PC-9 (cell line): Measurements from ENCODE around the gene MED12. TPM values are rescaled to one million over a fixed set of nuclear protein-coding genes. Genes with fewer than 3 reads are reported as not detected.

Source experiments
- BruUV-seq: library from RNA; stranded (reverse); fragments of 400-500 nt; replicated peaks from 2 replicates; lab custom pipeline; 2021; lab: Mats Ljungman, UMichigan
- CTCF ChIA-PET: fragments of 300-600 bp; sonication (Branson Sonifier 250); formaldehyde crosslinking; loops from one replicate; lab custom pipeline; 2022; ENCODE audit warnings: antibody characterized with exemption; lab: Charles Lee
- POLR2A ChIA-PET: fragments of 300-600 bp; sonication (Branson Sonifier 250); formaldehyde crosslinking; loops from one replicate; lab custom pipeline; 2022; ENCODE audit warnings: antibody characterized with exemption; ENCODE audit not compliant: unreplicated experiment; lab: Charles Lee
- DNase-seq, 2 experiments: peaks; one replicate each; pipeline versions ENCODE4 v3.0.0 to v3.0.0-alpha.2; 2015 to 2022; ENCODE audit warnings: mixed read lengths in 1 of 2
- H2AFZ ChIP-seq: fragments of 200-600 bp; sonication (generic); 2 replicates; pipeline ENCODE4 v1.8.1; 2017; ENCODE audit warnings: antibody characterized with exemption
- H3F3A ChIP-seq: fragments of 200-600 bp; sonication (generic); 2 replicates; pipeline ENCODE4 v1.8.1; 2017; ENCODE audit warnings: antibody characterized with exemption, mild to moderate bottlenecking, low read depth; ENCODE audit not compliant: insufficient read depth
- H3K27ac ChIP-seq: fragments of 200-600 bp; sonication (generic); 2 replicates; pipeline ENCODE4 v1.6.1; 2016; ENCODE audit warnings: mixed run types
- H3K27me3 ChIP-seq: fragments of 200-600 bp; sonication (generic); 2 replicates; pipeline ENCODE4 v1.6.1; 2016; ENCODE audit warnings: low read depth, mixed run types; ENCODE audit not compliant: insufficient read depth
- H3K36me3 ChIP-seq: fragments of 200-600 bp; sonication (generic); 2 replicates; pipeline ENCODE4 v1.6.1; 2016; ENCODE audit warnings: low read depth, mixed run types
- H3K4me1 ChIP-seq: fragments of 200-600 bp; sonication (generic); replicated peaks from 2 replicates; pipeline ENCODE4 v1.6.1; 2016; ENCODE audit warnings: mixed run types; ENCODE audit not compliant: insufficient read depth
- H3K4me2 ChIP-seq: fragments of 200-600 bp; sonication (generic); 2 replicates; pipeline ENCODE4 v1.6.1; 2017; ENCODE audit warnings: mixed run types
- H3K4me3 ChIP-seq: fragments of 200-600 bp; sonication (generic); 2 replicates; pipeline ENCODE4 v1.6.1; 2016; ENCODE audit warnings: mixed run types
- H3K79me2 ChIP-seq: fragments of 200-600 bp; sonication (generic); 2 replicates; pipeline ENCODE4 v1.6.1; 2017; ENCODE audit warnings: low read depth, mixed run types
- H3K9me2 ChIP-seq: fragments of 200-600 bp; sonication (generic); 2 replicates; pipeline ENCODE4 v1.8.1; 2017; ENCODE audit warnings: mild to moderate bottlenecking; ENCODE audit not compliant: insufficient read depth
- H3K9me3 ChIP-seq: fragments of 200-600 bp; sonication (generic); 2 replicates; pipeline ENCODE4 v1.8.1; 2016; ENCODE audit warnings: low read depth; ENCODE audit not compliant: insufficient read depth
- H4K20me1 ChIP-seq: fragments of 200-600 bp; sonication (generic); 2 replicates; pipeline ENCODE4 v1.8.1; 2017; ENCODE audit not compliant: insufficient read depth
- EZH2 ChIP-seq: fragments of 200-600 bp; sonication (generic); IDR thresholded peaks from 2 replicates; pipeline ENCODE4 v1.8.0; 2017; ENCODE audit warnings: antibody characterized with exemption, low read depth
- intact Hi-C: fragments of 100-400 bp; cut with micrococcal nuclease; formaldehyde crosslinking; loops from one replicate; pipeline ENCODE4 v1.10.0; 2022; ENCODE audit not compliant: unreplicated experiment
- total RNA-seq: library from RNA; stranded (reverse); gene quantifications from 2 replicates; pipeline ENCODE4 v1.2.3, GENCODE V29; 2021
- TF ChIP-seq, protein P1 (sequence below): fragments of 200-600 bp; sonication (generic); conservative IDR thresholded peaks from 2 replicates; pipeline ENCODE4 v1.6.1; 2017; ENCODE audit warnings: mixed run types, antibody characterized with exemption, mild to moderate bottlenecking, moderate library complexity

MED12 gene
- total RNA-seq, 1 experiment from 2014 or later = 51.6 TPM

DNA sequence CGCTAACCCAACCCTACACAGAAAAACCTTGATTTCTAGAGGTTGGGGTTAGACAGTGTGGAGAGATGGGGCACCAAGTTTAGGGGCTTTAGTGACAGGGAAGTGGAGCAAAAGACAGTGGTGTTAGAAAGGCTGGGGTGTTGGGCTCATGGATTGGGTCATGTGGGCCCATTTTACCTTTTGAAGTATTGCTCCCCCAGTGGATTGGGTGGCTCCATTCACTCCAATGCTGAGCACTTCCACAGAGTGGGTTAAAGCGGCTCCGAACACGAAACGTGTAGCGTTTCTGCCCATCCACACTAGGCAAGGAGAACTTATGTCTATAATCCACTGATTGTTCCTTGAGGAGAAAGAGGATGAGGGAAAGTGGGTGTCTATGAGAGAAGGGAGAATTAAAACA lies 9.3 kb upstream of the MED12 start:
- TF ChIP-seq EZH2 = no peak
- TF ChIP-seq, protein P1, sequence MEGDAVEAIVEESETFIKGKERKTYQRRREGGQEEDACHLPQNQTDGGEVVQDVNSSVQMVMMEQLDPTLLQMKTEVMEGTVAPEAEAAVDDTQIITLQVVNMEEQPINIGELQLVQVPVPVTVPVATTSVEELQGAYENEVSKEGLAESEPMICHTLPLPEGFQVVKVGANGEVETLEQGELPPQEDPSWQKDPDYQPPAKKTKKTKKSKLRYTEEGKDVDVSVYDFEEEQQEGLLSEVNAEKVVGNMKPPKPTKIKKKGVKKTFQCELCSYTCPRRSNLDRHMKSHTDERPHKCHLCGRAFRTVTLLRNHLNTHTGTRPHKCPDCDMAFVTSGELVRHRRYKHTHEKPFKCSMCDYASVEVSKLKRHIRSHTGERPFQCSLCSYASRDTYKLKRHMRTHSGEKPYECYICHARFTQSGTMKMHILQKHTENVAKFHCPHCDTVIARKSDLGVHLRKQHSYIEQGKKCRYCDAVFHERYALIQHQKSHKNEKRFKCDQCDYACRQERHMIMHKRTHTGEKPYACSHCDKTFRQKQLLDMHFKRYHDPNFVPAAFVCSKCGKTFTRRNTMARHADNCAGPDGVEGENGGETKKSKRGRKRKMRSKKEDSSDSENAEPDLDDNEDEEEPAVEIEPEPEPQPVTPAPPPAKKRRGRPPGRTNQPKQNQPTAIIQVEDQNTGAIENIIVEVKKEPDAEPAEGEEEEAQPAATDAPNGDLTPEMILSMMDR = no peak
- Histone ChIP-seq H3K9me2 (no peaks in the 10 kb centered on the region), H3K27ac (no peak overlapping the region), H3K79me2 (no peaks in the 10 kb centered on the region), H4K20me1 (no peaks in the 10 kb centered on the region), H2AFZ (no peak overlapping the region), H3K4me1 (no peaks in the 10 kb centered on the region), H3K4me2 (no peak overlapping the region), H3F3A (no peaks in the 10 kb centered on the region), H3K27me3 (no peaks in the 10 kb centered on the region), H3K9me3 (no peaks in the 10 kb centered on the region), H3K4me3 (no peak overlapping the region), H3K36me3 (no peaks in the 10 kb centered on the region)
- CTCF ChIA-PET = no interaction called here
- no TSS peak for BruUV-seq
- DNase-seq = no peak
- POLR2A ChIA-PET = no interaction called here
- intact Hi-C loops = no loop called here

- H3K9me2 ChIP-seq = no peaks in the 10 kb centered on the region
- no peaks in the 10 kb centered on the region for H3K79me2 ChIP-seq
- ChIA-PET POLR2A (no interaction called here), CTCF (no interaction called here)
- no peak within 1 kb of the TSS for H3K4me2 ChIP-seq
- TF ChIP-seq EZH2 = no peak
- TF ChIP-seq, protein P1 = no peak
- no peaks in the 10 kb centered on the region for H4K20me1 ChIP-seq
- no peaks in the 10 kb centered on the region for H3K27me3 ChIP-seq
- DNase-seq = no peak
- H2AFZ ChIP-seq = no peak within 1 kb of the TSS
- no peak within 1 kb of the TSS for H3K27ac ChIP-seq
- no peaks in the 10 kb centered on the region for H3F3A ChIP-seq
- no peak within 1 kb of the TSS for H3K4me3 ChIP-seq
- no peaks in the 10 kb centered on the region for H3K4me1 ChIP-seq
- no peaks in the 10 kb centered on the region for H3K9me3 ChIP-seq
- intact Hi-C loops = no loop called here
- BruUV-seq = no TSS peak
- no peaks in the 10 kb centered on the region for H3K36me3 ChIP-seq
Observed at GRCh38 chrX:71111141-71111843, 7.1 kb upstream of the MED12 start, which contains the start of gene IL2RG. TSS of gene IL2RG (minus strand) at chrX:71111577. CDS start at chrX:71111539, 38 bp downstream.

- CTCF ChIA-PET = no interaction called here
- H3K9me2 ChIP-seq = no peaks in the 10 kb centered on the region
- no peak for TF ChIP-seq EZH2
- TF ChIP-seq, protein P1 = no peak
- H3F3A ChIP-seq = no peaks in the 10 kb centered on the region
- no peaks in the 10 kb centered on the region for H4K20me1 ChIP-seq
- H2AFZ ChIP-seq = no peak overlapping the region
- DNase-seq = no peak
- intact Hi-C loops = no loop called here
- no peaks in the 10 kb centered on the region for H3K36me3 ChIP-seq
- no peaks in the 10 kb centered on the region for H3K4me1 ChIP-seq
- no TSS peak for BruUV-seq
- H3K4me3 ChIP-seq = no peak overlapping the region
- H3K27ac ChIP-seq = no peak overlapping the region
- POLR2A ChIA-PET = no interaction called here
- no peaks in the 10 kb centered on the region for H3K27me3 ChIP-seq
- H3K4me2 ChIP-seq = no peak overlapping the region
- no peaks in the 10 kb centered on the region for H3K9me3 ChIP-seq
- no peaks in the 10 kb centered on the region for H3K79me2 ChIP-seq
Observed at GRCh38 chrX:71111921-71112431, 6.4 kb upstream of the MED12 start.
